K562 (cell line): Measurements from ENCODE around the gene NRG3. TPM values are rescaled to one million over a fixed set of nuclear protein-coding genes. Genes with fewer than 3 reads are reported as not detected.

ENCODE experiments used
- ATAC-seq: fragments of 200-7000 bp; cut with Tn5 transposase; 3 replicates; pipeline ENCODE4 v1.9.1; 2020; ENCODE audit warnings: moderate library complexity
- BruUV-seq: library from RNA; stranded (reverse); fragments of 400-500 nt; replicated peaks from 2 replicates; lab custom pipeline; 2021; lab: Mats Ljungman, UMichigan
- CTCF ChIA-PET: fragments of 300-600 bp; formaldehyde crosslinking; extraction: SDS; loops from one replicate; lab custom pipeline; 2021; ENCODE audit warnings: low intra/inter-chr PET ratio; lab: Yijun Ruan, JAX
- POLR2A ChIA-PET: fragments of 300-600, 350-650 bp; sonication (Branson Sonifier 250); formaldehyde crosslinking; extraction: SDS; loops from one replicate; lab custom pipeline; 2021; ENCODE audit warnings: antibody characterized with exemption, inconsistent platforms; lab: Yijun Ruan, JAX
- DNase-seq, 4 experiments: peaks; one replicate each; pipeline versions ENCODE4 v3.0.0 to v3.0.0-alpha.2; 2011 to 2018; ENCODE audit warnings: low spot score in 3 of 4, mixed read lengths in 3 of 4; ENCODE audit errors: extremely low read depth in 1 of 4
- FAIRE-seq: peaks from 2 replicates; lab custom pipeline; 2011; peaks lifted over from hg19 to GRCh38; lab: Jason Lieb, UNC
- H2AFZ ChIP-seq: 2 replicates; pipeline ENCODE4 v1.6.0; 2011; ENCODE audit warnings: low read depth, low read length, control low read depth, inconsistent platforms
- H3K27ac ChIP-seq: fragments of 200-600 bp; 3 replicates; pipeline ENCODE4 v1.8.0; 2011; ENCODE audit warnings: low read depth, mild to moderate bottlenecking, control low read depth, inconsistent platforms, low read length, moderate library complexity, mixed read lengths; ENCODE audit errors: extremely low read depth
- H3K27me3 ChIP-seq, 2 experiments: fragments of 300-600 bp in 1 of 2; 2 replicates in 1 of 2; 3 replicates in 1 of 2; pipeline versions ENCODE4 v1.6.0 to v1.8.0; 2011; ENCODE audit warnings: inconsistent platforms in 2 of 2, low read length in 2 of 2, mild to moderate bottlenecking in 1 of 2, mixed read lengths in 1 of 2, moderate library complexity in 1 of 2; ENCODE audit not compliant: control insufficient read depth in 2 of 2, insufficient read depth in 2 of 2
- H3K36me3 ChIP-seq: fragments of 300-600 bp; 3 replicates; pipeline ENCODE4 v1.8.0; 2011; ENCODE audit warnings: mild to moderate bottlenecking, low read length, inconsistent platforms; ENCODE audit not compliant: control insufficient read depth, insufficient read depth
- H3K4me1 ChIP-seq, 2 experiments: fragments of 200-600 bp in 1 of 2; replicated peaks in 1 of 2; 2 replicates in 1 of 2; 3 replicates in 1 of 2; pipeline versions ENCODE4 v1.5.1 to v1.8.0; 2011; ENCODE audit warnings: inconsistent platforms in 2 of 2, low read length in 2 of 2, mild to moderate bottlenecking in 1 of 2, mixed read lengths in 1 of 2, moderate library complexity in 1 of 2; ENCODE audit not compliant: control insufficient read depth in 2 of 2, insufficient read depth in 2 of 2
- H3K4me2 ChIP-seq: 2 replicates; pipeline ENCODE4 v1.6.1; 2011; ENCODE audit warnings: low read length, control low read depth, inconsistent platforms, mixed read lengths; ENCODE audit not compliant: insufficient read depth
- H3K4me3 ChIP-seq: fragments of 200-600 bp; sonication (generic), shearing (Covaris generic); 2 replicates; pipeline ENCODE4 v1.5.1; 2016; ENCODE audit warnings: control low read depth, inconsistent platforms
- H3K79me2 ChIP-seq: fragments of 200-600 bp; 3 replicates; pipeline ENCODE4 v1.8.0; 2011; ENCODE audit warnings: low read length, inconsistent platforms; ENCODE audit not compliant: control insufficient read depth, insufficient read depth
- H3K9ac ChIP-seq, 2 experiments: 2 replicates each; pipeline versions ENCODE4 v1.6.0 to v1.6.1; 2011; ENCODE audit warnings: low read depth in 2 of 2, low read length in 2 of 2, control low read depth in 1 of 2, inconsistent platforms in 1 of 2, mild to moderate bottlenecking in 1 of 2, mixed read lengths in 1 of 2; ENCODE audit not compliant: insufficient read depth in 1 of 2
- H3K9me1 ChIP-seq: one replicate; pipeline ENCODE4 v1.6.0; 2011; ENCODE audit warnings: inconsistent platforms, mild to moderate bottlenecking, low read length, moderate library complexity; ENCODE audit not compliant: control insufficient read depth, insufficient read depth
- H3K9me3 ChIP-seq: replicated peaks from 2 replicates; pipeline ENCODE4 v1.5.1; 2011; ENCODE audit warnings: low read depth, low read length, inconsistent platforms; ENCODE audit not compliant: control insufficient read depth, insufficient read depth
- H4K20me1 ChIP-seq: replicated peaks from 2 replicates; pipeline ENCODE4 v1.6.1; 2011; ENCODE audit warnings: low read length, inconsistent platforms, mixed read lengths; ENCODE audit not compliant: control insufficient read depth, insufficient read depth
- CTCF ChIP-seq, 3 experiments: IDR thresholded peaks in 2 of 3; conservative IDR thresholded peaks in 1 of 3; 2 replicates each; pipeline ENCODE4 v1.5.1; 2011 to 2012; ENCODE audit warnings: low read length in 3 of 3, mild to moderate bottlenecking in 3 of 3, control low read depth in 2 of 3, improper control_type of control experiment in 1 of 3, inconsistent platforms in 1 of 3, low read depth in 1 of 3, mixed read lengths in 1 of 3, moderate library complexity in 1 of 3; ENCODE audit not compliant: insufficient read depth in 2 of 3
- GMEB1 ChIP-seq: fragments of 250-450 bp; sonication (Bioruptor Pico); IDR thresholded peaks from 2 replicates; pipeline ENCODE4 v1.4.0; 2020; ENCODE audit warnings: mild to moderate bottlenecking
- ZNF764 ChIP-seq: fragments of 250-450 bp; sonication (Bioruptor Pico); IDR thresholded peaks from 2 replicates; pipeline ENCODE4 v1.4.0; 2020; ENCODE audit warnings: low read depth, mild to moderate bottlenecking, moderate library complexity
- WGBS: fragments of 100-300 bp; shearing (Covaris generic); methylation state at CpG from one replicate; pipeline ENCODE4 v1.1.6; 2016; ENCODE audit warnings: low coverage, mixed read lengths; ENCODE audit not compliant: insufficient coverage; ENCODE audit errors: missing lambda C conversion rate; 5-methylcytosine and 5-hydroxymethylcytosine counted together
- in situ Hi-C: fragments of 300-500 bp; cut with MboI; formaldehyde crosslinking; loops from 4 replicates; pipeline ENCODE4 v1.15.0; 2018; ENCODE audit warnings: inconsistent platforms, mixed read lengths
- intact Hi-C: fragments of 100-400 bp; cut with micrococcal nuclease; formaldehyde crosslinking; loops from 2 replicates; pipeline ENCODE4 v1.14.2; 2022
- polyA plus RNA-seq, 8 experiments: library from polyadenylated mRNA; depleted of rRNA in 4 of 8; stranded (reverse) in 5 of 8; unstranded in 3 of 8; fragments of >200 nt; fragmentation: Nextera tagmentation in 2 of 8; fragmentation: Illumina TruSeq in 1 of 8; extraction: Ambion mirVana in 2 of 8; extraction: Trizol in 1 of 8; gene quantifications; 2 replicates each; pipeline versions ENCODE4 v1.2.1 to v1.2.3, GENCODE V29; 2011 to 2014; ENCODE audit warnings: inconsistent platforms in 1 of 8, missing spikeins in 1 of 8
- total RNA-seq, 7 experiments: library from RNA; depleted of rRNA in 6 of 7; stranded (reverse); fragments of >200 nt in 6 of 7; fragmentation: Illumina TruSeq in 2 of 7; extraction: Trizol in 2 of 7; gene quantifications; 2 replicates each; pipeline versions ENCODE4 v1.2.1 to v1.2.3, GENCODE V29; 2011 to 2021; ENCODE audit warnings: low replicate concordance in 1 of 7
- TF ChIP-seq, protein P1 (sequence below): sonication (generic); formaldehyde crosslinking; IDR thresholded peaks from 2 replicates; pipeline ENCODE4 v1.8.1; 2023; ENCODE audit warnings: mild to moderate bottlenecking, missing genetic modification reagents

Gene NRG3
- total and polyA plus RNA-seq, 9 of the 15 experiments (the other 6 are each of a cell fraction or from before 2014, with no cell fraction given): not detected

DNA sequence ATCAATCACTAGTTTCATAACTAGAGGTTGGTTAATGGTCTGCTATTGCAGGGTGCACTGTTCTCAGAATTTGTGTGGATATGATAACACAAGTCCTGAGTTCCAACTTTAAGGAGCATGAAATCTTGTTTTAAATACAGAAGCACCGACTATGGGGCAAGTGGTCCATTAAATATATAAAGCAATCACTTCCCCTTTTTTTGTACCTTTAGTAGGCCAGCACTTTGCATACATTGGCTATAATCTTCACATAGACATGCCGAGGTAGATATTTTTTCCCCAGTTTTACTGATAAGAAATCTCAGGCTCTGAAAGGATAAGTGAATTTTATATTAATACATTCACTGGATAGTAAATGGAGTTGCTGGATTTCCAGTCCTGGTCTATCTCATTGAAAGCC, 286.3 kb downstream of the NRG3 start (continued):
- TF ChIP-seq GMEB1 (no peak), ZNF764 (CRISPR knock-in tag) (no peak)

- Histone ChIP-seq H3K79me2 (no peaks in the 10 kb centered on the region), H3K9ac (no peak overlapping the region), H3K27me3 (no peaks in the 10 kb centered on the region), H3K9me1 (no peaks in the 10 kb centered on the region), H3K4me1 (no peaks in the 10 kb centered on the region), H3K4me3 (no peak overlapping the region), H2AFZ (no peak overlapping the region), H3K36me3 (no peaks in the 10 kb centered on the region), H3K27ac (no peak overlapping the region), H4K20me1 (no peaks in the 10 kb centered on the region), H3K4me2 (no peak overlapping the region), H3K9me3 (no peaks in the 10 kb centered on the region; the same call in 1 of the 2 replicates)
- no peak for ATAC-seq
- DNase-seq: no peak
- intact Hi-C loops: no loop called here
- 0% methylated on average over 4 of the region's 4 CpGs for WGBS
- no peak for FAIRE-seq
- ChIA-PET POLR2A (no interaction called here), CTCF (no interaction called here)
- BruUV-seq: no TSS peak
- TF ChIP-seq, protein P1, sequence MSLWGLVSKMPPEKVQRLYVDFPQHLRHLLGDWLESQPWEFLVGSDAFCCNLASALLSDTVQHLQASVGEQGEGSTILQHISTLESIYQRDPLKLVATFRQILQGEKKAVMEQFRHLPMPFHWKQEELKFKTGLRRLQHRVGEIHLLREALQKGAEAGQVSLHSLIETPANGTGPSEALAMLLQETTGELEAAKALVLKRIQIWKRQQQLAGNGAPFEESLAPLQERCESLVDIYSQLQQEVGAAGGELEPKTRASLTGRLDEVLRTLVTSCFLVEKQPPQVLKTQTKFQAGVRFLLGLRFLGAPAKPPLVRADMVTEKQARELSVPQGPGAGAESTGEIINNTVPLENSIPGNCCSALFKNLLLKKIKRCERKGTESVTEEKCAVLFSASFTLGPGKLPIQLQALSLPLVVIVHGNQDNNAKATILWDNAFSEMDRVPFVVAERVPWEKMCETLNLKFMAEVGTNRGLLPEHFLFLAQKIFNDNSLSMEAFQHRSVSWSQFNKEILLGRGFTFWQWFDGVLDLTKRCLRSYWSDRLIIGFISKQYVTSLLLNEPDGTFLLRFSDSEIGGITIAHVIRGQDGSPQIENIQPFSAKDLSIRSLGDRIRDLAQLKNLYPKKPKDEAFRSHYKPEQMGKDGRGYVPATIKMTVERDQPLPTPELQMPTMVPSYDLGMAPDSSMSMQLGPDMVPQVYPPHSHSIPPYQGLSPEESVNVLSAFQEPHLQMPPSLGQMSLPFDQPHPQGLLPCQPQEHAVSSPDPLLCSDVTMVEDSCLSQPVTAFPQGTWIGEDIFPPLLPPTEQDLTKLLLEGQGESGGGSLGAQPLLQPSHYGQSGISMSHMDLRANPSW: no peak
- TF ChIP-seq CTCF (IDR thresholded peaks at IDR 0.05 in 2 of 3, conservative IDR thresholded peaks at IDR 0.05 in 1 of 3; ENCODE audit: insufficient read depth in 2 of 3, low read depth in 1 of 3, low read length in 3 of 3): no peak
- in situ Hi-C loops: no loop called here
Observed at GRCh38 chr10:82162549-82163195, 287.7 kb downstream of the NRG3 start.
